Superior temporal gyrus (tissue), 1 donor: ENCODE results near the gene CRX.
"Not testable (repeated sequence)": the region's sequence is repeated elsewhere in the genome, so short reads cannot be mapped to it uniquely, and the experiment has no call there.

ENCODE experiments used
- DNase-seq: peaks from one replicate; pipeline ENCODE4 v3.0.0-alpha.2; 2016; ENCODE audit errors: extremely low spot score

Gene CRX

GRCh38 chr19:47859838-47860237 lies 38.1 kb downstream of the CRX start:
- DNase-seq, result not testable (repeated sequence)

GRCh38 chr19:47860602-47861297 lies 39.0 kb downstream of the CRX start:
- DNase-seq, result no peak

GRCh38 chr19:47861630-47862029 lies 39.9 kb downstream of the CRX start:
- DNase-seq, result no peak

GRCh38 chr19:47863514-47863936 lies 41.8 kb downstream of the CRX start:
- DNase-seq, result peak; percentile 86

GRCh38 chr19:47865166-47865565 lies 43.4 kb downstream of the CRX start:
- no peak for DNase-seq

GRCh38 chr19:47878906-47879305 lies 57.2 kb downstream of the CRX start:
- no peak for DNase-seq

GRCh38 chr19:47879385-47879784 lies 57.6 kb downstream of the CRX start:
- not testable (repeated sequence) for DNase-seq

- DNase-seq, result no peak
Measured at GRCh38 chr19:47881757-47882156, 60.0 kb downstream of the CRX start.

GRCh38 chr19:47882890-47883289 lies 61.2 kb downstream of the CRX start:
- no peak for DNase-seq

GRCh38 chr19:47885067-47885463 lies 63.3 kb downstream of the CRX start:
- no peak for DNase-seq

GRCh38 chr19:47886010-47886559 lies 64.3 kb downstream of the CRX start, which contains the start of gene SULT2A1:
TSS of gene SULT2A1 (minus strand) at chr19:47886315. CDS start at chr19:47886257, 58 bp downstream.
- DNase-seq, result no peak

- DNase-seq, result no peak
Measured at GRCh38 chr19:47890865-47891621, 69.3 kb downstream of the CRX start.

- DNase-seq, result no peak
Measured at GRCh38 chr19:47891622-47891922, 69.8 kb downstream of the CRX start.

- DNase-seq, result no peak
Measured at GRCh38 chr19:47891923-47892666, 70.4 kb downstream of the CRX start.
